Activated T-helper 9 cell treated with anti-CD3 and anti-CD28 coated beads, Interleukin-2, amount 50 U/mL, for 16 hours (primary cell): Measurements from ENCODE around the gene MAPK11.

Experiments used
- DNase-seq: peaks from one replicate; pipeline ENCODE4 v3.0.0-alpha.2; 2020; ENCODE audit warnings: low read depth

The MAPK11 gene

DNA sequence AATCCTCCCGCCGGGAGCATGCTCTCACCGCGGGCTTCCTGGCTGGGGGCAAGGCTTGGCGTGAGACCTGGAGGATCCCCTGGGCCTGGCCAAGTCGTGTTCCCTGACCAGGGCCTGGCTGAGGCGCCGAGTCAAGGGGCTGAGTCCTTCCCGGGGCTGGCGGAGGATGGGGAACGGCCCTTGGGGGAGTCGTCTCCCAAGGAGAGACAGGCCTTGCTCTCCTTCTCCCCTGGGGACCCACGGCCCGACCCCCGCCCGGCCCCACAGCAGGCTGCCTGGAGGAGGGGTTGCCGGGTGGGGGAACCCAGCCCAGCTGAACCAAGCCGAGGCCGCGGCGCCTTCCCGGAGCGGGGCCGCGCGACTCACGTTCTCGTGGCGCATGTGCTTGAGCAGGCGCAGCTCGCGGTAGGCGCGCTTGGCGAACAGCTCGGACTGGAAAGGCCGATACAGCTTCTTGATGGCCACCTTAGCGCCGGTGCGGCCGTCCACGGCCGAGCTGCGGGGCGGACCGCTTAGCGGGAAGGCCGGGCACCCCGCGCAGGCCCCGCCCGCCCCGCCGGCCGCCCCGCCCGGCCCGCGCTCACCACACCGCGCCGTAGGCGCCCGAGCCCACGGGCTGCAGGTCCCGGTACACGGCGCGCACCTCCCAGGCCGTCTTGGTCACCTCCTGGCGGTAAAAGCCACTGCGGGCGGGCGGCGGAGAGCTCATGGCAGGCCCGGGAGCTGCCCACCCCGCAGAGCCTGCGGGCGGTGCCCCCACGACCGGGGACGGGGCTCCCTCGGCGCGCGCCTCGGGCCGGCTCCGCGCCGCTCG is 9.2 kb downstream of the MAPK11 start:
- no peak for DNase-seq

DNA sequence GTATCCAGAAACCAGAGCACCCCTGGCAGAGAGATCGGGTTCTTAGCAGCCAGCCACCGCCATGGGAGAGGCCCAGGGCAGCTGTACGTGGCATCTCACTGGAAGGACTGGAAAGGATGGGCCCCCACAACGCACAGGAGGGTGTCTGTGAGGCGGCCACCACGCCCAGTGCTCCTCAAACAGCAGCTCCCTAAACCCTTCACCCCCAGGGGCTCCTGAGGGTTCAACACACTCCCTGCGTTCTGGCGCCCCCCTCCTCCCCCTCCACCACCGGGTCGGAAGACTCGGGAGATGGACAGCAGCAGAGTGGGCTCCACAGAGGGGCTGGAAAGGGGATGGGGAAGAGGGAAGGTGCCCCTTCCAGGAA is 9.8 kb downstream of the MAPK11 start:
- DNase-seq: no peak

DNA sequence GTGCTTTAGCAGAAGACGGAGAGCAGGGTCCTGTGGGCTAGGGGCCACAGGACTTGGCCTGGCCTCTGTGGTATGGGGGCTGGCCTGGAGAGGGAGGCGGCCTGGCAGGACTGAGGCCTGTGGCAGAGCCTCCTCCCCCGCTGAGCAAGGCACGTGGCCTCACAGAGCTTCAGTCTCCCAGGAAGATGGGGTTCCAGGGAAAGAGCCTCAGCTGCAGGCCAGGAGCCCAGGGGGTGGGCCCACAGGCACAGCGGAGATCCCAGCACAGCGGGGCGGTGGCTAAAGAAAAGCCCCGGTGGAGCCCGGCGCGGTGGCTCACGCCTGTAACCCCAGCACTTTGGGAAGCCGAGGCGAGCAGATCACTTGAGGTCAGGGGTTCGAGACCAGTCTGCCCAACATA is 10.9 kb downstream of the MAPK11 start:
- DNase-seq: no peak

- DNase-seq: no peak
Observed at GRCh38 chr22:50258361-50259292, 11.6 kb downstream of the MAPK11 start.

DNA sequence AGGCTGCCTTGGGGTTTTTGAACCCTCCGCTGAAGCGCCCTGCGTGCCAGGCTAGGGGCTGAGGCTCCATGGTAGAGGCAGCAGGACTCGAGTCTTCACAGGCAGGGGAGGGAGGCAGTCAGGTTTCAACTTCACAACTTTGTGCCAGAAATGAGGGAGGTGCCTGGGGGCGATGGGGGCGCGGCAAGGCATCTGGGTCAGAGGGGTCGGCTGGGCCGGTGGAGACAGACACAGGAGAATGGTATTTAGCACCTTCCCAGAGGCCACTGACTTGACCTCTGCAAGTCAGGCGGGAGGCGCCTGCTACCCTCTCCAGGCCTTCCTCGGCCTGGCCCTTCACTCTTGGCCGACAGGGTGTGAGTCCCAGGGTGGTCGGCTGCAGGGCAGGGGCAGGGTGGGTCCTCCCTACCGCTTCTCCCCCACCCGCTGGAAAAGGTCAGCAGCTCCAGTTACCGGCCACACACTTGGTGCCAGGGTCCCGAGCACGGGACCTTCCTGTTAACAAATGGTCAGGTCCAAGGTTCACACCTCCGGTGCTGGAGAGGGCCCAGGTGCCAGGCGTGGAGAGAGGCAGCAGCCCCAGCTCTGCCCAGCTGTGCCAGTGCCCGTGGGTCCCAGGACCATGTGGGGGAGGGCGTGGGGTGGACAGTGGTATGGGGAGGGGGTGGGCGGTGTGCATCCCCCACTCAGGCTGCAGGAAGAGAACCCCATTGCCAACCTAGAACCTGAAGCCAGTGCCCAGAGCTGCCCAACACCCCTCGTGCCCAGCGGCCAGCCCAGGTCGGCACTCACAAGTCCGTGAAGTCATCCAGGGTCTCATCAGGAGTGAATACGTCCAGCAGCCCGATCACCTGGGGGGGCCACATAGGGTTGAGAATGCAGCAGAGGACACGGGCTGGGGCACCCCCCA is 12.5 kb downstream of the MAPK11 start:
- no peak for DNase-seq

DNA sequence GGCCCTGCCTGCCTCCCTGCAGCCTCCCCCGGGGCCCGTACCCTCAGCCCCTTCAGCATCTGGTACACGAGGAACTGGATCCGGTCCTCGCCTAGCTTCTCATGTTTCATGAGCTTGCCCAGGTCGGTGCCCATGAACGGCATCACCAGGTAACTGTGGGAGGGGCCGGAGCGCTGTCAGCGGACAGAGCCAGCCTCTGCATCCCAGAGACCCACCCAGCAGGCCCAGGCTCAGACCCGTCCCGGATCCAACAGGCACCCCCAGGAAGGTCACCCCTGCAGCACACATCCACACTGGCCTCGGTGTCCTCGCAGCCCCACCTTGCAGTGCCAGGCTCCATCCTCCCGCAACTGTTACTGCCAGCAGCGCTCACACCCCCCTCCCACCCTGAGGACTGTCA is 13.1 kb downstream of the MAPK11 start:
- no peak for DNase-seq

- DNase-seq: no peak
Observed at GRCh38 chr22:50256258-50256862, 13.8 kb downstream of the MAPK11 start.

- no peak for DNase-seq
Observed at GRCh38 chr22:50255607-50256006, 14.6 kb downstream of the MAPK11 start.

DNA sequence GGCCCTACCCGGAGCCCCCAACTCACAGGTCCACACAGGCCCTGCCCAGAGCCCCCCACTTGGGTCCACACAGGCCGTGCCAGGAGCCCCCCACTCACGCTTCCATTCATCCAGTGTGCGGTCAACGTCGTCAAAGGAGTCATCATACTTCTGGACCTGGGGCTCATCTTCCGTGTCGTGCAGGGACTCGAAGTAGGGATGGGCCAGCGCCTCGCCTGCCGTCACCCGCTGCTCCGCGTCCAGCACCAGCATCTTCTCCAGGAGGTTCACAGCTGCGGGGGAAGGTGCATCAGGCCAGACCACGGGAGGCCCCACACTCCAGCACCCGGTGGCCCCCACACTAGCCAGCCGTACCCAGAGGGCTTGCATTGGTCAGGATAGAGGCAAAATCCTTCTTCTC is 15.1 kb downstream of the MAPK11 start:
- DNase-seq: no peak

DNA sequence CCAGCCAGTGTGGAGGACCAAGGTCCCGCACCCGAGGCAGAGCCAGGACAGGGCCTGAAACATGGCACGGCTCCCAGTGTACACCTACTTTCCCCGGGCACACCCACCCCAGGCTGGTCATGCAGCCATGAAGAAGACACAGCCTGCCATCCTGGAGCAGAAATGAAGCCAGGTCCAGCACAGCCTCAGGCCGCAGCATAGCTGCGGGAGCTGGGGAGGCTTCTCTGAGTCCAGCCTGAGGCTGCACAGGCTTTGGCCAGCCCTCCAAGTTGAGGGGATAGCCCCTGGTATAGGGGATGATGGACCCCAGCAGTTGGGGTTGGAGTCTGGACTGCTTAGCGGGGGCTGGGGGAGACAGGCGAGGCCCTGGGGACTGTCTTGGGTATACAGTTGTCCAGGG is 16.2 kb downstream of the MAPK11 start:
- DNase-seq: no peak

- no peak for DNase-seq
Observed at GRCh38 chr22:50253046-50253915, 16.9 kb downstream of the MAPK11 start.

- DNase-seq: peak; percentile 60
Observed at GRCh38 chr22:50252082-50253045, 17.8 kb downstream of the MAPK11 start.

- no peak for DNase-seq
Observed at GRCh38 chr22:50251477-50252081, 18.6 kb downstream of the MAPK11 start.

DNA sequence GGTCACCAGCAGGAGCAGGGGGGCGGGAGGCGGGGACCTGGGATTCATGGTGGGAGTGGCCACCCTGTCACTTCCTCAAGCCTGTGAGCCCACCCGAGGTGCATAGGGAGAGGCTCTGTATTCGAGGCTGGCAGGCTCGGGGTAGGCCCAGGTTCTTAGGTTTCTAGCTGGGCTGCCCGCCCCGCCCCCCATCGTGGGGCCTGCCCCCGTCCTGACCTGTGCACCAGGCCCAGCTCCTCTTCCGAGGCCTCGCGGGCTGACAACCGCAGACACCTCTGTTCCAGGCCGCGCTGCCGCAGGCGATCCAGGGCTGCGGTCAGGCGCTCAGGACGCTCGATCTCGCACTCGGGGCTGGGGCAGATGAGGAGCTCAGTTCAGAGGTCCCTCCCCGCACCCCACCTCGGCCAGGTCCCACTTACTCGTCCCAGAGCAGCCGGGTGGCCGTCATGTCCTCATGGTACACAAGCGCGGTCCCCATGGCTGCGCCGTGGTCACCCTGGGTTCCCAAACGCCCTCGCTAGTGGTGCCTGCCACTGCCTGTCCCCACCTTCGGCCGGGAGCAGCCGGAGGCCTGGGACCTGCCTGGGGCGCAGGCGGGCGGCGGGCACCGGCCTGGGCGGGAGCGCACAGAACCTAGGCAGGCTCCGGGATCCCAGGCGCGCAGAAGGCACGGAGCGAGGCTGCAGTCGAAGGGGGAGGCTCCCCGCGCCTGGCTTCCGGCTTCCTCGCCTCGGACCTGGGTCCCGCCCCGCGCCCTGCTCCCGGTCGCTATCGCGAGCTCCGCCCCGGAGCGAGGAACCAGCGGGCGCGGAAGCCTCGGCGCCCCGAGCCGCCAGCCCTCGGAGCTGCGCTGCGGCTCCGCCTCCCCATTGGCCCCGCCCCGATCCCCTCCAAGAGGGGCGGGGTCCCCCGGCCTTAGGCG is 19.4 kb downstream of the MAPK11 start, which contains the start of gene HDAC10:
Gene HDAC10 (minus strand): TSS at position 711 of the 922 bp plus-strand sequence. CDS start 233 bp downstream, at position 478.
- peak; percentile 71 for DNase-seq

- no peak for DNase-seq
Observed at GRCh38 chr22:50250249-50250554, 20.0 kb downstream of the MAPK11 start.

GRCh38 chr22:50249341-50250248 is 20.6 kb downstream of the MAPK11 start:
- DNase-seq: no peak
